PFSK-1 (cell line): ENCODE results near the gene GDAP1L1.

ENCODE experiments used
- POLR2AphosphoS5 ChIP-seq: IDR thresholded peaks from 2 replicates; pipeline ENCODE4 v1.6.1; 2012; ENCODE audit warnings: low read depth, mild to moderate bottlenecking, control low read depth, low read length, moderate library complexity
- TAF1 ChIP-seq: IDR thresholded peaks from 2 replicates; pipeline ENCODE4 v1.6.1; 2012; ENCODE audit warnings: low read length, control low read depth, borderline replicate concordance; ENCODE audit not compliant: insufficient read depth

DNA sequence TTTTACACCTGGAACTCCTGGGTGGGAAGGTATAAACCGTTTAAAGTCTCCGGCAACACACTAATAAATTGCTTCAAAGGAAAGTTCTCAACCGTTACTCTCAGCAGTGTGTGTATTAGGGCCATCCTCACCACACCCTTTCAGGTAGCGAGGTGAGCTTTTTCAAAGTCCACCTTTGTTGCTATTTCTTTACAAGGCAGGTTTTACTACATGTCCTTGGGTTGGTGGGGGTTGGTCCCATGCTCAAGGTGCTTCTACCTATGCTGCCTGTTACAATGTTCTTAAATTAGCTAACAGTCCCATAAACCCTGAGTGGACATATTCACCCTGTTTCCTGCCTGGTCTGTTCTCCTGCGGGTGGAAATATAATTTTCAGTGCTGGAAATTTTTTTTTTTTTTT lies 23.4 kb upstream of the GDAP1L1 start:
- TF ChIP-seq POLR2AphosphoS5 (no peak), TAF1 (no peak)
